Pons (tissue), 1 donor: ENCODE measurements around the gene KMT5B.

Experiments used
- DNase-seq: peaks from one replicate; pipeline ENCODE4 v3.0.0-alpha.2; 2016; ENCODE audit warnings: low spot score

Gene KMT5B

GRCh38 chr11:68179847-68180246 is 33.2 kb downstream of the KMT5B start:
- no peak for DNase-seq

- no peak for DNase-seq
Measured at GRCh38 chr11:68177877-68178276, 35.2 kb downstream of the KMT5B start.

GRCh38 chr11:68173926-68174325 is 39.2 kb downstream of the KMT5B start:
- DNase-seq, result no peak

DNA sequence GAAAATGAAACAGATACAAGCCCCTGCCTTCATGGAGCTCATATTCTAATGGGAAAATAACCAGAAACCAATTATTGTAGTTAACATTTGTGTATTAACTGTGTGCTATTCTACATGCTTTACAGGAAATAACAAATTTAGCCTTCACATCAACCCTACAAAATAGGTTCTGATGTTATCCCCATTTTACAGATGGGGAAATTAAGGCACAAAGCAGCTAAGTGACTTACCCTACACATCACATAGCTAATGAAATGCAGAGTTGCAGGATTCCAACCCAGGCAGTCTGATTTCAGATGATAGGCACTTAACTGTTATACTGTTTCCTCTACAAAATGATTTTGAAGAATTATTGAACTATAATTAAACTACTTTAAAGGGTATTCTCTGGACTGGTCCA is 43.7 kb downstream of the KMT5B start:
- DNase-seq, result no peak

DNA sequence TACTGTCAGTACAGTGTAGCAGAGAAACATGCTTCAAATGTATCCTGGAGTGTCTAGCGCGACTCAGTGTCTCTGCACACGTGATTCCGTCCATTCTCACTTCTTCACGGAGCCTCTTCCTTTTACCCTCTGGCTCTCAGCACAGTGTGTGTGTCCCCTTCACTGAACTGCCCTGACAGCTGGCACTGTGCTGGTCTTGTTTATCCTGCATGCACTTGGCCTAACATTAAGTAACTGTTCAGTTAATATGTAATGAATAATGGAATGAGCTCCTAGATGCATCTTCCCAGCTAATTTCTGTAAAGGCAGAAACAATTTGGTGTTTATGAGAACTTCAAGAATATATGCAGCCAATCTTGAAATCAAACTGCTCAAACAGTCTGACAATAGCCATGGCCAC is 44.4 kb downstream of the KMT5B start:
- no peak for DNase-seq

GRCh38 chr11:68167474-68167873 is 45.6 kb downstream of the KMT5B start:
- DNase-seq, result no peak

GRCh38 chr11:68166969-68167368 is 46.1 kb downstream of the KMT5B start:
- DNase-seq, result no peak

DNA sequence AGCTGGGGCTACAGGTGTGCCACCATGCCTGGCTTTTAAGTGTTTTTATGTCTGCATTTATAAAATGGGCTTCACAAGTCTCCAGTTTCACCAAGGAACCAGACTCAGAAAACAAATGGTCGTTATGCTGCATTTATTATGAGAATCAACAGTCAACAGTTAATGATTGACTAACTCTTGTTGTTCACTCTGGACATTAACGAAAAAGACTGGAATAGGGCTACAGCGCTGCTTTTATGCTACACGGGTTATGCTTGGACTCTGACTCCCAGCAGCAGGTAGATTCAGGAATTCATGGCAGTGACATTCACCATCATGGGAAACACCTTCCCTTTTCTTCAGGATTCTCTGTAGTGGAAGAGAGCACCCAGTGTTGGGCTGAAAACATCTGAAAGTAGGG is 47.5 kb downstream of the KMT5B start:
- no peak for DNase-seq

- no peak for DNase-seq
Measured at GRCh38 chr11:68164437-68164836, 48.7 kb downstream of the KMT5B start.

GRCh38 chr11:68163691-68164090 is 49.4 kb downstream of the KMT5B start:
- DNase-seq, result no peak

DNA sequence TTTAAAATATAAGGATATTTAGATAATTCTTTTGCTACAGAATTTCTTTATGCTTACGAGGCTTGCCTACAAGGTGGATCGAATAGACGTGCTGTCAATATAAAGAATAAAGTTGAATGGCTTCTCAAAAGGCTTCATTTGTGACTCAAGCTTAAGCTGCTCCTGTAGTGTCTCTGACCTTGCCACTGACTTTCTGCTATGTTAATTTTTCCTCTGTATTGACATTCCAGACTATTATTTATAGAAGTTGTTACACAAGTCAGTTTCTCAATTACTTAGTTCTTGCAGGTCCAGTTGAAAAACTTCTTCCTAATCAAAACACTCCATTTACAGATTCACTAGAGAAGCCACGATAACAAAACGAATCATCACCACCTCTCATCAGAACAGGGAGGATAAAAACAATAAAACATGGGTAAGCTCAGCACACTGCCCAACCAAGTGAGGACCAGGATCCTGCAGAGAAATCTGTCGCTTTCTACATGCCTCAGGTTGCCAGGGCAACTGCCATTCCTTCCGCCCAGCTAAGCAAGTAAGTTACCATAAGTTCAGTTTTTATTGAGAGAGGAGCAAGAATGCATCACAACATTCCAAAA is 52.9 kb downstream of the KMT5B start:
- no peak for DNase-seq

DNA sequence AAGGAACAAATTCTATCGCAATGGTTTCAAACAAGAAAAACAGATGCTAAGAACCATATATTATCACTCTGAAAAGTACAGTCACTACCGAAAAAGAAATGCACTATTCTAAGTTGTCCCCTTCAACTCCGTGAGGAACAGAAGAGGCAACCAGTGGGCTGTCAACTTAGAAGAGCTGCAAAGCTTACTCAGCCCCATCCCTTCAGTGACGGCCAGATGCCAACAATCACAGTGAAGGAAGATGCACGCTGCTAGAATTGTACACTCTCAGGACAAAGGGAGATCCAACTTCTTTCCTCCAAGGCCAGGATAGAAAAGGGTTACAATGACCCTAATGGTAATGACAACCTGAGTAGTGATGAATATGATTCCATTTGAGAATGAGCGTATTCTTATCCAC is 53.4 kb downstream of the KMT5B start:
- no peak for DNase-seq

GRCh38 chr11:68159161-68159560 is 53.9 kb downstream of the KMT5B start:
- DNase-seq, result no peak

DNA sequence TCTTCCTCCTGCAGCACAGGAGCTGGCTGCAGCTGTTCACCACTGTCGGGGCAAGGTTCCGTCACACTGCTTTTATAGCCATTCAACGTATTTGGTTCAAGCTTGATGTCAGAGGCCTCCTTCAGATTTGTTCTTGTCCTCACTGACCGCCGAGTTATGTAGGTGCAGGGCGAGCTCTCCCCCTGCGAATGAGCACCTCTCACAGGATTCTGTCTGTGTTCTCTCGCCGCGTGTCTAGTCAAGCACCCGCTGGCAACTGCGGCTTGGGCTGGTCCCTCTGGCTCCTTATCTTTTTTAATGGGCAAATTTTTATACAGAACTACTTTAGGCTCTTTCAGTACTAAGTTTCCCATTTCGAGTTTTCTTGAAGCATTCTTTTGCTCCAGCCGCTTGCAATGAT is 54.5 kb downstream of the KMT5B start:
- no peak for DNase-seq

GRCh38 chr11:68153742-68154141 is 59.4 kb downstream of the KMT5B start:
- no peak for DNase-seq

DNA sequence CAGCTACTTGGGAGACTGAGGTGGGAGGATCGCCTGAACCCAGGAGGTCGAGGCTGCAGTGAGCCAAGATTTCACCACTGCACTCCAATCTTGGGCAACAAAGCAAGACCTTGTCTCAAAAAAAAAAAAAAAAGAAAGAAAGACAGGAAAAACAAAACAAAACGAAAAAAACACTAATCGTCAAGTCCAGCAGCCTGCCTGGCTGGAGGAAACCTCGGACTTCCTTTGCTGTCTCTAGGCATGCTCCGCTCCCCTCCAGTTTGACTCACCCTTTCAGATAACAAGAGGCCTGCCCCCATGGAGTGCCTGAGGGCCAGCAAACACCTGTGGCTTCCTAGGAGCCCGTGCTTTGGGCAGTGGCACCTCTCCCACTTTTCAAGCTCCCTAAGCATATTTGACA is 63.1 kb downstream of the KMT5B start:
- no peak for DNase-seq

DNA sequence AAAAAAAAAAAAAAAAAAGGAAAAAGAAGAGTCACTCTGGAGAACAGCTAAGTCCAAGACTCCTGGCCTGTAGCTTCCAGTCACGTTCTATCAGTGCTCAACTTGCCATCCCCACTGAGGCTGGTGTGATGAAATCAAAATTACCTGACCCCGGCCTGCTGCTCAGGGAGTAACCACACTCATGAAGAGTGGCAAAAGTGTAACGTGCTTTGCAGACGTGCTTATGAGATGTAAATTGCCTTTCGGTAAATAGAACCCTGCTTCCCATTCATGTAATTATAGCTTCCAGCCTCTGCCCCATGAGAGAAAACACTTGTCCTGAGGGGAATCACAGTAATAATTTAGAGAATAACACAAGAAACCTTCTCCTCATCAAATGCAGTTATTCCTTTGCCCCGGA is 63.7 kb downstream of the KMT5B start:
- DNase-seq, result no peak

DNA sequence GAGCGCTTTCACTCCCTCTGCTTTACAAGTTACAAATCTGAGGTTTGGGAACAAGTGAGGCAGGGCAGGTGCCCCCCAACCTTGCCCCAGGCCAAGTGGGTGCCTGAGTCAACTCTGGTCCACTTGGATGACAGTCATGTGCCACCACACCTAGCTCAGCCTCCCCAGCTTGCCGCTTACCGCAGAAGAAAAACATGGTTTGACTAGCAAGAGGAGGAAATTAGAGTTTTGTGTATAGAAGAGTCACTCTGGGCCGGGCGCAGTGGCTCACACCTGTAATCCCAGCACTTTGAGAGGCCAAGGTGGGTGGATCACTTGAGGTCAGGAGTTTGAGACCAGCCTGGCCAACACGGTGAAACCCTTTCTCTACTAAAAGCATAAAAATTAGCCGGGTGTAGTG is 64.2 kb downstream of the KMT5B start:
- DNase-seq, result no peak

DNA sequence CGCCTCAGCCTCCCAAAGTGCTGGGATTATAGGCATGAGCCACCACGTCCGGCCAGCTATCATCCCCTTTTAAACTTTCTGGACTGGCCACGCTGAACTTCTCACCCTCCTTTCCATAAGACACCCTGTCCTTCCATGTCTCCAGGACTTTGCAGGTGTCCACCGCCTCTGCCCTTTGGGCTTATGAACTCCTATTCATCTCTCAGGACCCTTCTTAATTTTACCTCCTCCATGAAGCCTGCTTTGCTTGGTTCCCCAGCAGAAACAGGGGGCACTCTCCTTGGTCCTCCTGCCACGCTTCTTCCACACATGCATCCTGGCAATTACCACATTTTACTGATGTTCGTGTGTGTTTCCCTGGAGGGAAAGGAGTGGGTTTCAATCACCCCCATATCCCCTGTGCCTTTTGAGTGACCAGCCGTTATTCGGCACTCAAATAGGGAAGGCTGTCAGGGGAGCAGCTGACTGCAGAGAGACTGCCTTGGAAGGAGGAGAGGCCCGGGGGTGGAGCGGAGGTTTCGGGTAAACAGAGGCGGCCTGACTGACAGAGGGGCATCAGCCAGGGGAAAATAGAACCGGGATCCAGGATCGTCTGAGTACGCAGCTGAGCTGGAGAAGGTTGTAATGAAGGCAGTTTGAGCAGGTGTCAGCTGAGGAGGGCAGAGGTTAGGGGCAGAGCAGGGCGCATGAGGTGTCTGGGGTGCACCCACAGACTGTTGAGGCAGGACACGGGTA is 64.9 kb downstream of the KMT5B start:
- DNase-seq, result no peak

- DNase-seq, result peak; percentile 43
Measured at GRCh38 chr11:68146704-68147474, 66.2 kb downstream of the KMT5B start.

GRCh38 chr11:68146010-68146540 is 67.0 kb downstream of the KMT5B start:
- peak; percentile 51 for DNase-seq

DNA sequence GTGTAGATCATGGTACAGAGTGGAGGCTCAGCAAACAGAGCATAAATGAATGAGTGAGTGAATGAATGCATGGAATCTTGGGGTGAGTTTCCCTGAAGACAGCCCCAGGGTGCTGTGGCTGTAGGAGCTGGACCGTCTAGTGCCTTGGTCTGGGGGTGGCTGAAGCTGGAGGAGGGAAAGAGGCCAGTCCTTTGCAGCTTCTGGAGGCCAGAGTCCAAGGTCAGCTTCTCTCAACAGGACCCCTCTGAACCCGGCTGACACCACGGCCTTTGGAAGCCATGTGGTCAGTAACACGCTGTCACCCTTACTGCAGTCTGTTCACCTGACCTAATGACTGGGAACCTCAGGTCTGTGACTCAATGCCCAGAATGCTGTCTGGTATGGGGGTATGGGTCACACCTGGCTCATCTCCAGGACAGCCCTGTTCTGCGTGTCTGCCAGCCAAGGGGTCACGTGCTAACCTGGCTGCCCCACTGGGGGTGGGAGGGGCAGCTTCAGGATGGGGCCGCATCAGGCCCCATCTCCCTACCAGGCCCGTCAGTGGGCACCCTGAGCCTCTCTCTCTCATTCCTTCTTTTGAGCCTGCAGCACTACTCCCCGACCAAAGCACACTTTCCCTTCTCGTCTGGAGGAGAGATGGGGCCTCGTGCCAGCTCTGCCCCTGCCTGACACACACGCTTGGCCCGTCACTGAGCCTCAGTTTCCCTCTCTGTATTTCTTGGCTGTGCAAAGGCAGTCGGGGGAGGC is 67.8 kb downstream of the KMT5B start:
- DNase-seq, result no peak
